PC-9 (cell line): ENCODE data around the gene C3. TPM values are rescaled to one million over a fixed set of nuclear protein-coding genes. Genes with fewer than 3 reads are reported as not detected.
"Not testable (repeated sequence)": the region's sequence is repeated elsewhere in the genome, so short reads cannot be mapped to it uniquely, and the experiment has no call there.

Experiments
- BruUV-seq: library from RNA; stranded (reverse); fragments of 400-500 nt; replicated peaks from 2 replicates; lab custom pipeline; 2021; lab: Mats Ljungman, UMichigan
- CTCF ChIA-PET: fragments of 300-600 bp; sonication (Branson Sonifier 250); formaldehyde crosslinking; loops from one replicate; lab custom pipeline; 2022; ENCODE audit warnings: antibody characterized with exemption; lab: Charles Lee
- POLR2A ChIA-PET: fragments of 300-600 bp; sonication (Branson Sonifier 250); formaldehyde crosslinking; loops from one replicate; lab custom pipeline; 2022; ENCODE audit warnings: antibody characterized with exemption; ENCODE audit not compliant: unreplicated experiment; lab: Charles Lee
- DNase-seq, 2 experiments: peaks; one replicate each; pipeline versions ENCODE4 v3.0.0 to v3.0.0-alpha.2; 2015 to 2022; ENCODE audit warnings: mixed read lengths in 1 of 2
- H2AFZ ChIP-seq: fragments of 200-600 bp; sonication (generic); 2 replicates; pipeline ENCODE4 v1.8.1; 2017; ENCODE audit warnings: antibody characterized with exemption
- H3F3A ChIP-seq: fragments of 200-600 bp; sonication (generic); 2 replicates; pipeline ENCODE4 v1.8.1; 2017; ENCODE audit warnings: antibody characterized with exemption, mild to moderate bottlenecking, low read depth; ENCODE audit not compliant: insufficient read depth
- H3K27ac ChIP-seq: fragments of 200-600 bp; sonication (generic); 2 replicates; pipeline ENCODE4 v1.6.1; 2016; ENCODE audit warnings: mixed run types
- H3K27me3 ChIP-seq: fragments of 200-600 bp; sonication (generic); 2 replicates; pipeline ENCODE4 v1.6.1; 2016; ENCODE audit warnings: low read depth, mixed run types; ENCODE audit not compliant: insufficient read depth
- H3K36me3 ChIP-seq: fragments of 200-600 bp; sonication (generic); 2 replicates; pipeline ENCODE4 v1.6.1; 2016; ENCODE audit warnings: low read depth, mixed run types
- H3K4me1 ChIP-seq: fragments of 200-600 bp; sonication (generic); replicated peaks from 2 replicates; pipeline ENCODE4 v1.6.1; 2016; ENCODE audit warnings: mixed run types; ENCODE audit not compliant: insufficient read depth
- H3K4me2 ChIP-seq: fragments of 200-600 bp; sonication (generic); 2 replicates; pipeline ENCODE4 v1.6.1; 2017; ENCODE audit warnings: mixed run types
- H3K4me3 ChIP-seq: fragments of 200-600 bp; sonication (generic); 2 replicates; pipeline ENCODE4 v1.6.1; 2016; ENCODE audit warnings: mixed run types
- H3K79me2 ChIP-seq: fragments of 200-600 bp; sonication (generic); 2 replicates; pipeline ENCODE4 v1.6.1; 2017; ENCODE audit warnings: low read depth, mixed run types
- H3K9me2 ChIP-seq: fragments of 200-600 bp; sonication (generic); 2 replicates; pipeline ENCODE4 v1.8.1; 2017; ENCODE audit warnings: mild to moderate bottlenecking; ENCODE audit not compliant: insufficient read depth
- H3K9me3 ChIP-seq: fragments of 200-600 bp; sonication (generic); 2 replicates; pipeline ENCODE4 v1.8.1; 2016; ENCODE audit warnings: low read depth; ENCODE audit not compliant: insufficient read depth
- H4K20me1 ChIP-seq: fragments of 200-600 bp; sonication (generic); 2 replicates; pipeline ENCODE4 v1.8.1; 2017; ENCODE audit not compliant: insufficient read depth
- CTCF ChIP-seq: fragments of 200-600 bp; sonication (generic); conservative IDR thresholded peaks from 2 replicates; pipeline ENCODE4 v1.6.1; 2017; ENCODE audit warnings: mixed run types, antibody characterized with exemption, mild to moderate bottlenecking, moderate library complexity
- EZH2 ChIP-seq: fragments of 200-600 bp; sonication (generic); IDR thresholded peaks from 2 replicates; pipeline ENCODE4 v1.8.0; 2017; ENCODE audit warnings: antibody characterized with exemption, low read depth
- intact Hi-C: fragments of 100-400 bp; cut with micrococcal nuclease; formaldehyde crosslinking; loops from one replicate; pipeline ENCODE4 v1.10.0; 2022; ENCODE audit not compliant: unreplicated experiment
- total RNA-seq: library from RNA; stranded (reverse); gene quantifications from 2 replicates; pipeline ENCODE4 v1.2.3, GENCODE V29; 2021

C3 gene
- total RNA-seq, 1 experiment from 2014 or later, result 130 TPM

DNA sequence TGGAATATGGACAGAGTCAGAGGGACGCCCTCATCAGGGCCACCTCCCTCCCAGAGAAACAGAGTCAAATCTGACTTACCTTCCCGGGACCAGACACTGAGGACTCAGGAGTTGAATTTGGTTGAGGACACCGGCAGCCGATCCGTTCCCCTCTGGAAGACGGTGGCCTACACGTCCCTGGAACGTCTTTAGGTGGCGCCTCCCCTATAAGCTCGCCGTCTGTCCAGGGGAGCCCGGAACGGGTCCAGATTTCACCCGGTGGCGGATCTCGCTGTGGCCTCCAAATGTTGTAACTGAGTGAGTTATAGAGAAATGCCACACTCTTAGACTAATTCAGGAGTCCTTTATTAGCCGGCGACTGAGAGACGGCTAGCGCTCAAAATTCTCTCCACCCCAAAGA is 59.5 kb downstream of the C3 start:
- intact Hi-C loops, result no loop called here
- BruUV-seq, result no TSS peak
- TF ChIP-seq EZH2 (no peak), CTCF (no peak)
- no peak for DNase-seq
- Histone ChIP-seq H4K20me1 (no peaks in the 10 kb centered on the region), H3K79me2 (no peaks in the 10 kb centered on the region), H2AFZ (no peak overlapping the region), H3K9me2 (no peaks in the 10 kb centered on the region), H3K4me3 (no peak overlapping the region), H3F3A (no peaks in the 10 kb centered on the region), H3K9me3 (no peaks in the 10 kb centered on the region), H3K36me3 (no peaks in the 10 kb centered on the region), H3K4me2 (no peak overlapping the region), H3K27ac (no peak overlapping the region), H3K27me3 (no peaks in the 10 kb centered on the region), H3K4me1 (no peaks in the 10 kb centered on the region)
- CTCF ChIA-PET, result no interaction called here
- POLR2A ChIA-PET, result no interaction called here

GRCh38 chr19:6656390-6656789 is 64.1 kb downstream of the C3 start:
- CTCF ChIA-PET, BruUV-seq, POLR2A ChIA-PET: not testable (repeated sequence)

GRCh38 chr19:6654347-6655310 is 65.8 kb downstream of the C3 start:
- H3K27me3 ChIP-seq, result no peaks in the 10 kb centered on the region
- BruUV-seq, result no TSS peak
- H3K9me2 ChIP-seq, result no peaks in the 10 kb centered on the region
- H3K4me1 ChIP-seq, result no peaks in the 10 kb centered on the region
- no peaks in the 10 kb centered on the region for H3K79me2 ChIP-seq
- ChIA-PET POLR2A (no interaction called here), CTCF (no interaction called here)
- H3K4me3 ChIP-seq, result no peak overlapping the region
- intact Hi-C loops, result no loop called here
- no peaks in the 10 kb centered on the region for H3K9me3 ChIP-seq
- no peak for TF ChIP-seq EZH2
- TF ChIP-seq CTCF, result no peak
- no peaks in the 10 kb centered on the region for H3K36me3 ChIP-seq
- no peaks in the 10 kb centered on the region for H4K20me1 ChIP-seq
- no peak for DNase-seq
- H2AFZ ChIP-seq, result no peak overlapping the region
- H3K27ac ChIP-seq, result no peak overlapping the region
- H3K4me2 ChIP-seq, result no peak overlapping the region
- H3F3A ChIP-seq, result no peaks in the 10 kb centered on the region

More at GRCh38 chr19:6656390-6656789, 64.1 kb downstream of the C3 start:
- H3K9me3 ChIP-seq, H3K4me3 ChIP-seq, H3K36me3 ChIP-seq, intact Hi-C loops, H3K27ac ChIP-seq, H2AFZ ChIP-seq, H3K4me1 ChIP-seq, H4K20me1 ChIP-seq, H3F3A ChIP-seq, H3K79me2 ChIP-seq, H3K9me2 ChIP-seq, H3K27me3 ChIP-seq, DNase-seq, H3K4me2 ChIP-seq: not testable (repeated sequence)
